ENCODE data around the gene WDR75.
A peak's percentile ranks its signal among the peaks of the same experiment; 100 is the strongest.
"Not testable (repeated sequence)": the region's sequence is repeated elsewhere in the genome, so short reads cannot be mapped to it uniquely, and the experiment has no call there.

Gene WDR75

GRCh38 chr2:189441709-189442074, 418 bp downstream of the WDR75 start:
- DNase-seq (ENCODE audit: low read depth) = no peak

DNA sequence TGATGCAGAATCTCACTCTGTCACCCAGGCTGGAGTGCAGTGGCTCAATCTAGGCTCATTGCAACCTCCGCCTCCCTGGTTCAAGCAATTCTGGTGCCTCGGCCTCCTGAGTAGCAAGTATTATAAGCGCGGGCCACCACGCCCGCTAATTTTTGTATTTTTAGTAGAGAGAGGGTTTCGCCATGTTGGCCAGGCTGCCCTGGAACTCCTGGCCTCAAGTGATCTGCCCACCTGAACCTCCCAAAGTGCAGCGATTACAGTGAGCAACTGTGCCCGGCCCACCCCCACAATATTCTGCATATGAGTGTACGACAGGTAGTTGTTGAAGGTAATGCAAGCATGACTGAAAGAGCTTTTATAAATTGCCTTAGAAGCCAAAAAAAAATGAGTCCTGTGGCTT, 1.2 kb downstream of the WDR75 start:
- no peak for DNase-seq (ENCODE audit: low read depth)

- DNase-seq (ENCODE audit: low read depth) = no peak
Measured at GRCh38 chr2:189444322-189444721, 3.0 kb downstream of the WDR75 start.

DNA sequence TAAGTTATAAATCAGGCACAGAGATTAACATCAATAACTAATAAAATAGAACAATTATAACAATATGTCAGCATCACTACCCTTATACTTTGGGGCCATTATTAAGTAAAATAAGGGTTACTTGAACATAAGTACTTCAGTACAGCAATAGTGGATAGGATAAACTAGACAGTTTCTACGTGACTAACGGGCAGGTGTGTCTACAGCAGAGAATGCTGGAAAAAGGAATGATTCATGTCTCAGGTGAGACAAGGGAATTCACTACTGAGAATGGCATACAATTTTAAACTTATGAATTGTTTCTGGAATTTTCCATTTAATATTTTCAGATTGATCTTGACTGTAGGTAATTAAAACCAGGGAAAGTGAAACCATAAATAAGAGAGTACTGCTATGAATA, 5.5 kb downstream of the WDR75 start:
- no peak for DNase-seq (ENCODE audit: low read depth)

DNA sequence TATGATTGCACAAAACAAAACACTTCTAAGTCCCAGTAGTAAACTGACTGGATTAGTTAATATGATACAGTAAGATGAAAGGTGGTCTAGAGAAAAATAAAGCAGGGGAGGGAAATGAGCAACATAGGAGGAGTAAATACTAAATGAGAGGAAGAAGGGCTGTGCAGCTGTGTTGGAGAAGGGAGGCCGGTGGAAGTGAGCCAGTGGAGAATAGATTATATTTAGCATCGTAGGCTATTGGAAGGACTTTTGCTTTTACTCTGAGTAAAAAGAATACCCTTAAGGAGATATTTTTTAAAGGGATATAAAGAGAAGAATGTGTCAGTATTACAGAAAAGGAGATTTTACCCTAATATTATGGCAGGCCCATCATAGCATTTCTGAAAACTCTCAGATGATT, 12.7 kb downstream of the WDR75 start:
- no peak for DNase-seq (ENCODE audit: low read depth)

DNA sequence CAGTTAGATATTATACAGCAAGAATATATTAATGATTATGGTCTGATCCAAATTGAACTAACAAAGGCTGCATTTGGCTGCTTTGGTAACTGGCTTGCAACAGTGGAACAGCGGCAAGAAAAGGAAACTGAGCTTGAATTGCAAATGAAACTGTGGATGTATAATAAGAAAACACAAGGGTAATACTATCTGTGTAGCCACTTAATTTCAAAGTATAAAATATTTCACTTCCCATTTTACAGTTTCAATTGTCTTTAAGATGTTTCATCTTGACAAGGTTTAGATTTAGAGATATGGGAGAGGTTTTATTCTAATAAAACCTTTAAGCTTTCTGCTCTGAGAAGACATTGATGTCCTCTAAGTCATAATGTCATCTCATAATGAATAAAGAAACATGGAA, 23.8 kb downstream of the WDR75 start:
- DNase-seq (ENCODE audit: low read depth) = no peak

GRCh38 chr2:189465478-189465877, 24.2 kb downstream of the WDR75 start:
- DNase-seq (ENCODE audit: low read depth) = no peak

DNA sequence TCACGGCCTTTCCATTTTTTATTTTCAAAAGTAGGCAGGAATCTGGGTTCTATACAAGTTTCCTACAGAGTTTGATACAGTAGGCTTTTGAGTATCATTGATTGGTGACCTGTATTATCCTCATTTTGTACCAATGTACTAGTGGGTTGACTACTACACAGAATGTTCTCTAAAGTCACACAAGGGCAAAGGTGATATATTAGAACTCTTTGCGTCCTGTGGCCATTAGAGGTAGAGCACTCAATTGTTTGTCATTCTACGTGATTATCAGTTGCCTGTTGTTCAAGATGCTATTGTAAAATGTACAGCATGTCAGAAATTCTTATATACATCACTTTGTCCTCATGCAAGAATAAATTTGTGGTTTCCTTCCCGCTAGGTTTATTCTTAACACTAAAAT, 24.8 kb downstream of the WDR75 start:
- DNase-seq (ENCODE audit: low read depth) = no peak

- peak; percentile 3 for DNase-seq (ENCODE audit: low read depth)
Measured at GRCh38 chr2:189466656-189467055, 25.4 kb downstream of the WDR75 start.

DNA sequence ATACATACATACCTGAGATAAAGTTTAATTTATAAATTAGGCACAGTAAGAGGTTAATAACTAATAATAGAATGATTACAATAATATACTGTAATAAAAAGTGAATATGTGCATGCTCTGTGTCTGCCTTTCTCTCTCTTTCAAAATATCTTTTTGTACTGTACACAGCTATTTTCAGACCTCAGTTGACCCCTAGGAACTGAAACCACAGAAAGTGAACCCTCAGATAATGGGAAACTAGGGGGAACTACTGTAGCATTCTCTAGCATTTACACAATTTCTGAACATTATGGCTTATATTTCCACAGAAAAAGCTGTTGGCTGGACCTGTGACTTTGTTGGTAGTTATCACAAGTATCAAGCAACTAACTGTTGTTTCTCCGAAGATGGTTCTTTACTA, 25.9 kb downstream of the WDR75 start:
- no peak for DNase-seq (ENCODE audit: low read depth)

DNA sequence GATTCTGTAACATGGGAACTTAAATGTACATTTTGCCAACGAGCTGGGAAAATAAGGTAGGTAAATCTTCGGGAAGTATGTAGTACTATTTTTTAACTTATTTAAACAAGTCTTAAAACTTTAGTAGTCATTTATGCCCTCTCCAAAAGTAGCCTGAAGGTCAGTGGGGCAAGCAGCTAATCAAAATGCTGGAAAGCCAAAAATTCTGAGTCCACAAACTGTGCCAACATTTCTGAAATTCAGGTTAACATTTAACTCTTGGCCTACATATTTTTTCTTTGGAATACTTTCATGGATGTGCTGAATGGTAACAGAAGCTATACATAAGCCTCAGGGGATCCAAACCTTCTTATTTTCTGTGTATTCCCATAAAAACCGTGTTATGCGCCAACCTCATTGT, 26.3 kb downstream of the WDR75 start:
- DNase-seq (ENCODE audit: low read depth) = no peak

DNA sequence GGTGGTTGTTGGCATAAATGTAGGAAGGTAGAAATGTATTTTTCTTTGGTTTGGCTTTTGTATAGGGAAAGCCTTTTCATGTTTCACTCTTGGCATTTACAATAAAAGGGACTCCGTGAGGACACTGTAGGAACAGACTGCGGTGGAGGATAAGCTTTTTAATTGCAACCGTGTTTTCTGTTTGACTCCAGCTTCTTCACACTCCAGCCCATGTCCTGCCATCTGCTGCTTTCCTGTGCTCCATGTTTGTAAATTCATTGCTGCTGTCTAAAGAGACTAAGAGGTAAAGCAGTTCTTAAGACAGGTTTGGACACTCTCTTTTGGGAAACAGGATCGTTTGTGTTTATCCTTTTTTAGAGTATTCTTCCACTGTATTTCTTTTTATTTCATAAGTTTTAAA, 33.3 kb downstream of the WDR75 start:
- DNase-seq (ENCODE audit: low read depth) = no peak

GRCh38 chr2:189477756-189478155, 36.5 kb downstream of the WDR75 start:
- DNase-seq (ENCODE audit: low read depth) = no peak

DNA sequence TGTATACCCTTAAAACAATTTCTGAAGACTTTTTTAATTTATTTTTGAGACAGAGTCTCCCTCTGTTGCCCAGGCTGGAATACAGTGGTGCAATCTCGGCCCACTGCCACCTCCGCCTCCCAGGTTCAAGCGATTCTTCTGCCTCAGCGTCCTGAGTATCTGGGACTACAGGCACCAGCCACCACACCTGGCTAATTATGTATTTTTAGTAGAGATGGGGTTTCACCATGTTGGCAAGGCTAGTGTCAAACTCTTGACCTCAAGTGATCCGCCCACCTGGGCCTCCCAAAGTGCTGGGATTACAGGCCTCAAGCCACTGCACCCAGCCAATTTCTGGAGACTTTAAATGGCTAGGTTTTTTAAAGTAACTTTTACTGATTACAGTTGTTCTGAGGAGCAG, 37.0 kb downstream of the WDR75 start:
- DNase-seq (ENCODE audit: low read depth) = not testable (repeated sequence)

DNA sequence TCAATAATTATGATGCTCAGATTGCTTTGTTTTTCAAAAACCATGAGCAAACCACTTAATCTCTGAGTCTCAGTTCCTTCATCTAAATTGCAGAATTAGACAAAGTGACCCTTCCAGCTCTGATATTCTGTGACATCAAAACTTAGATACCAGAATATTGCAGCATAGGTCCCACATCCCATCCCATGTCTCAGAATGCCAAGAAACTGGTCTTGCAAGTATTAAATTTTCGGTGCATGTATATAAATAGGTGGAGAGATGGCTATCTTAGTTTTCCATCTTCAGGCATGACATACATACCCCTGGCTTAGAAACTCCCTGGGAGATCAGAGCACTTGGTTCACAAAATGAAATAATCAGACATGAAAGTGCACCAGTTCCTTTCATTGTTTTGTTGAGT, 39.8 kb downstream of the WDR75 start:
- no peak for DNase-seq (ENCODE audit: low read depth)

GRCh38 chr2:189483571-189483970, 42.3 kb downstream of the WDR75 start:
- DNase-seq (ENCODE audit: low read depth) = no peak

- DNase-seq (ENCODE audit: low read depth) = no peak
Measured at GRCh38 chr2:189483980-189484740, 42.9 kb downstream of the WDR75 start.

DNA sequence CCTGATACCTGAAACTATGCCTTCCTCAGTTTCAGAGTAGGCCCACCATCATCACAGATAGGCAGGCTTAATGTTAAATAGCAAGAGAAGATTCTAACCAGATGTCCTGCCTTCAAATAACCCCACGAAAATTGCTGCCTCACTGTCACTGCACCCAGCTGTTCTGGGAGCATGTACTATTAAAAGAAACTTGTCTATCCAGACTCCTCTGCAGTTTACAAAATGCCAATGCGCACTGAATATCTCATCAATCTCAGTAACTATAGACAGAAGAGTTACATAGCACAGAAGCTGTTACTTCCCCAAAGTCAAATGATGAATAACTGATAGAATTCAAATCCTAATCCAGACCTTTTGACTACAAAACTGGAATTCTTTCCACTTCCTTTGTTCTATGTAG, 43.9 kb downstream of the WDR75 start:
- no peak for DNase-seq (ENCODE audit: low read depth)

DNA sequence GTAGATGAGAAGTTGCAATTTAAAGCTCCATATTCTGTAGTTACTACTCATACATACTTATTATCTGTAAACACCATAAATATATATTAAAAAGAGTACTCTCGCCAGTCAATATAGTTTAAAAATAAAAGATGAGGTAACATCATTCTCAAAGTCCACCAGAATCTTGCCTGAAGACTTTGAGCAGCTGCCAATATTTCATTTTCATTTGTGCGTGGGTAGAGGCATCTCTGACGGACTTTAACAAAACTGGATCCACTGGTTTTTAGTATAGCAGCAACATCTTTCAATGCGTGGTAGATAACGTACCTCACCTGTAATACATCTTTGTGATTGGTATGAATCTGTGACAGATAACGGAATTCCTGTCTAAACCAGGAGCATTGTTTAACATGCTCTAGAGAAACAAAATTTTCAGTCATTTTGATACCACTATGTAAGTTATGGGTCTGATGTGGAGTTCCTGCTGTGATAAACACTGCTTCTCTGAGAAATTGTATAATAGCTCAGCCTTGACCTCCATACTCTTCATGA, 45.0 kb downstream of the WDR75 start:
- DNase-seq (ENCODE audit: low read depth) = no peak

- no peak for DNase-seq (ENCODE audit: low read depth)
Measured at GRCh38 chr2:189487283-189488007, 46.2 kb downstream of the WDR75 start.

DNA sequence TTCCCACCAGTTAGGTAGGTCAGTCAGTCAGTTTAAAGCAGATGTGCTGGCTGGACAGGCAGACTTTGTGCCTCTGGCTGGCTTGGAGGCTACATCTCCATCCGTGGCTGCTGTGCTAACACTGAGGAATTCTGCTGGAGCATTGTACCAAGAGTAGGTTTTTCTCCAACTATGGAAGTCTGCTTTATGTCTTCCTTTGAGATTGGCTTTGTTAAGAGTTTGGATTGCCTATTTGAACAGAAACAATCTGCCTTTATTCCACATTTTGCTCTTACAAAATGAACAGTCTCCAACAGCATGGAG, 46.7 kb downstream of the WDR75 start:
- DNase-seq (ENCODE audit: low read depth) = no peak

- no peak for DNase-seq (ENCODE audit: low read depth)
Measured at GRCh38 chr2:189492451-189492850, 51.2 kb downstream of the WDR75 start.

GRCh38 chr2:189498205-189498604, 56.9 kb downstream of the WDR75 start:
- no peak for DNase-seq (ENCODE audit: low read depth)

DNA sequence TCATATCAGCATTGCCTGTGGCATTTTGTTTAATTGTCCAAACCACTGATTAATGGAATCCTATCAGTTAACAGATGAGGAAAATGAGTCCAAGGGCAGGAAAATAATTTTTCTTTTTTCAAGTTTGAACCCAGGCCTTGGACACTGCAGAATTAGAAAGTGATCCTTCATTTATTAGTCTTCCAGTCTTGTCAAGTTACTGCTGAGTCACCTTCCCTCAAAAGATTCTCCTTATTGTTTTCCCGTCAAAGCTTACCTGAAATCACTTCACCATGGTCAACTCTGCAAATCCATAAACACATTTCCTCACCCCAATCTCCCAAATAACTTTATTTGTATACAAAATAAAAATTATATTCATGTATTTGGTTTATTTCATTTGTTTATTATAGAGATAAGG, 57.9 kb downstream of the WDR75 start:
- DNase-seq (ENCODE audit: low read depth) = no peak

All from GM04504 (cell line).